CD4-positive, alpha-beta T cell (primary cell): ENCODE measurements around the gene DNAJC7. TPM values are rescaled to one million over a fixed set of nuclear protein-coding genes. Genes with fewer than 3 reads are reported as not detected.

Source experiments
- ATAC-seq: fragments of 200-7000 bp; cut with Tn5 transposase; one replicate; pipeline ENCODE4 v1.10.0; 2022; ENCODE audit warnings: mild to moderate bottlenecking; ENCODE audit not compliant: poor library complexity
- CTCF ChIA-PET: fragments of 350-600 bp; sonication (Branson Sonifier 250); formaldehyde crosslinking; loops from one replicate; lab custom pipeline; 2021; ENCODE audit warnings: antibody characterized with exemption, inconsistent platforms; lab: Charles Lee
- POLR2A ChIA-PET: fragments of 350-600 bp; sonication (Branson Sonifier 250); formaldehyde crosslinking; loops from one replicate; lab custom pipeline; 2021; ENCODE audit warnings: antibody characterized with exemption, inconsistent platforms; lab: Charles Lee
- DNase-seq, 14 experiments: peaks; one replicate each; pipeline ENCODE4 v3.0.0-alpha.2; 2013 to 2020; ENCODE audit warnings: mixed read lengths in 2 of 14
- H3K27ac ChIP-seq, 2 donors: one replicate each; pipeline versions ENCODE4 v1.5.1 to v1.7.0; 2013; ENCODE audit warnings: low read length in 2 of 2, low read depth in 1 of 2, mild to moderate bottlenecking in 1 of 2
- H3K27me3 ChIP-seq, 2 experiments: 1 replicate in 1 of 2; 2 replicates in 1 of 2; pipeline versions ENCODE4 v1.6.1 to v1.7.0; 2013; ENCODE audit warnings: low read length in 2 of 2, control low read depth in 1 of 2, mild to moderate bottlenecking in 1 of 2, moderate library complexity in 1 of 2; ENCODE audit not compliant: insufficient read depth in 2 of 2, control insufficient read depth in 1 of 2
- H3K36me3 ChIP-seq: one replicate; pipeline ENCODE4 v1.6.1; 2013; ENCODE audit warnings: low read length, control low read depth; ENCODE audit not compliant: insufficient read depth
- H3K4me1 ChIP-seq: one replicate; pipeline ENCODE4 v1.6.1; 2013; ENCODE audit warnings: low read length, control low read depth; ENCODE audit not compliant: insufficient read depth
- H3K4me3 ChIP-seq: one replicate; pipeline ENCODE4 v1.5.1; 2013; ENCODE audit warnings: mild to moderate bottlenecking, low read length, moderate library complexity
- H3K9me3 ChIP-seq, 2 experiments: 1 replicate in 1 of 2; 2 replicates in 1 of 2; pipeline versions ENCODE4 v1.6.1 to v1.7.0; 2013; ENCODE audit warnings: low read length in 2 of 2, mild to moderate bottlenecking in 2 of 2, control low read depth in 1 of 2, moderate library complexity in 1 of 2; ENCODE audit not compliant: control insufficient read depth in 1 of 2, insufficient read depth in 1 of 2
- H3K27ac Mint-ChIP-seq: one replicate; pipeline ENCODE4 v1.8.0; 2020; ENCODE audit warnings: mixed read lengths
- H3K27me3 Mint-ChIP-seq: one replicate; pipeline ENCODE4 v1.8.0; 2021; ENCODE audit warnings: mixed read lengths
- H3K36me3 Mint-ChIP-seq: one replicate; pipeline ENCODE4 v1.8.0; 2021; ENCODE audit warnings: low read depth, mixed read lengths
- H3K4me1 Mint-ChIP-seq: one replicate; pipeline ENCODE4 v1.8.0; 2021; ENCODE audit warnings: low read depth, mixed read lengths
- H3K4me3 Mint-ChIP-seq: one replicate; pipeline ENCODE4 v1.8.0; 2020; ENCODE audit warnings: mild to moderate bottlenecking, mixed read lengths
- H3K9me3 Mint-ChIP-seq: one replicate; pipeline ENCODE4 v1.8.0; 2020; ENCODE audit warnings: mixed read lengths
- CTCF ChIP-seq: fragments of 200-600 bp; IDR thresholded peaks from one replicate; pipeline ENCODE4 v1.8.0; 2022; ENCODE audit warnings: antibody characterized with exemption, mild to moderate bottlenecking
- intact Hi-C, 2 experiments: fragments of 100-400 bp; cut with DNase I in 1 of 2; cut with micrococcal nuclease in 1 of 2; formaldehyde crosslinking; loops; one replicate each; pipeline versions ENCODE4 v1.15.1 to v1.9.0; 2023 to 2025; cut with DNase I, micrococcal nuclease
- total RNA-seq, 174 experiments: library from RNA in 2 of 174; stranded (reverse) in 2 of 174; gene quantifications; one replicate each; pipeline ENCODE4 v1.2.3 and lab custom pipeline; 2021 to 2026

The DNAJC7 gene
- total RNA-seq, 2 experiments from 2014 or later = 117 to 140 TPM

GRCh38 chr17:41939693-41940090 is 77.5 kb downstream of the DNAJC7 start:
- Mint-ChIP-seq H3K27me3 (no peaks in the 10 kb centered on the region), H3K4me1 (no peaks in the 10 kb centered on the region), H3K27ac (no peak overlapping the region), H3K4me3 (no peak overlapping the region), H3K9me3 (no peaks in the 10 kb centered on the region), H3K36me3 (no peaks in the 10 kb centered on the region)
- no peak for DNase-seq
- TF ChIP-seq CTCF = no peak
- Histone ChIP-seq H3K4me1 (no peaks in the 10 kb centered on the region), H3K9me3 (no peaks in the 10 kb centered on the region), H3K36me3 (no peaks in the 10 kb centered on the region), H3K4me3 (no peak overlapping the region), H3K27ac (no peak overlapping the region), H3K27me3 (no peaks in the 10 kb centered on the region)
- ChIA-PET POLR2A (no interaction called here), CTCF (no interaction called here)
- ATAC-seq = no peak
- intact Hi-C loops = no loop called here

- DNase-seq (no peak), ATAC-seq (no peak)
- Histone ChIP-seq H3K36me3 (no peaks in the 10 kb centered on the region), H3K4me1 (no peaks in the 10 kb centered on the region), H3K4me3 (no peak overlapping the region), H3K27me3 (no peaks in the 10 kb centered on the region), H3K9me3 (no peaks in the 10 kb centered on the region), H3K27ac (no peak overlapping the region)
- ChIA-PET CTCF (no interaction called here), POLR2A (interaction anchor here (0.6 kb wide), 1 partner anchor 135 kb away, joined by 3 read pairs; no protein-coding TSS in a partner anchor)
- no peaks in the 10 kb centered on the region for H3K36me3 Mint-ChIP-seq
- H3K27me3 Mint-ChIP-seq = no peaks in the 10 kb centered on the region
- H3K9me3 Mint-ChIP-seq = no peaks in the 10 kb centered on the region
- H3K4me3 Mint-ChIP-seq = no peak overlapping the region
- intact Hi-C loops = no loop called here
- no peak for TF ChIP-seq CTCF
- H3K4me1 Mint-ChIP-seq = no peaks in the 10 kb centered on the region
- no peak overlapping the region for H3K27ac Mint-ChIP-seq
These were observed 78.1 kb downstream of the DNAJC7 start for GRCh38 chr17:41939044-41939692.

DNA sequence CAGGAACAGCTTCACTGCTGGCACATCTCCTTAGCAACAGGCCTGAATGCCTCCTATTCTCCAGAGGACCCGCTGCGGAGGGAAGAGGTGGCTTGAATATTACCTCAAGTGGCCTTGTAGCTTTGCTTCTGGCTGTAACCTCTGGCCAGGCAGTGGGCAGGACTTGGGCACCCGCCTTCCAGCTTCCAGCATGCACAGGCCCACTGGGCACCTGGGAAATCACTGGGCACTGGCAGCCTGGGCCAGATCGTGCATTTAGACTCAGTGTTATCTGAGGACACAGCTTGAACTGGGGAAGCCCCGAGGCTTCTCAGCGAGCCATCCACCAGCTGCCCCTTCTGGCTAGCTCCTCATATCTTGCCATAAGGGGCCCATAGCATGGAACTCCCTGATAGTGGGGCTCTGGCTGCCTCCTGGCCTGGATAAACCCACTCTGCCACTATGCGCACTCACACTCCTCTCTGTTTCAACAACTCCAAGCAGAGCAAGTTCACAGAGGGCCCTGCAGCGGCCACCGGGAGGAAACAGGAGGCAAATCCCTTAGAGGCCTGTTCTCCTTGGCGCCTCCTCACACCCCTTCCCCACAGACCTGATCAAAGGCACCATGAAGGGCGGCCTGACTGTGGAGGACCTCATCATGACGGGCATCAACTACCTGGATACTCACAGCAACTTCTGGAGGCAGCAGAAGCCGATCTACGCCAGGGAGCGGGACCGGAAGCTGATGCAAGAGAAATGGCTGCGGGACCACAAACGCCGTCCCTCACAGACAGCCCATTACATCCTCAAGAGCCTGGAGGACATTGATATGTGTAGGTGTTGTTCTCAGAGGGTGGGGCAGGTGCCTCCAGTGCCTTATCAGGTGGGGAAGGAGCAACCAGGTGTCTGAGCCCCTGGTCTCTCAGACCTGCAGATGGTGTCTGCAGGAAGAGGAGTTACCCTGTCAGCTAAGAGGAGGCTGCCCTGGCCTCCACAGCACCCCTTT is 79.0 kb downstream of the DNAJC7 start:
- ChIA-PET CTCF (no interaction called here), POLR2A (no interaction called here)
- Mint-ChIP-seq H3K27me3 (no peaks in the 10 kb centered on the region), H3K27ac (no peak overlapping the region), H3K36me3 (no peaks in the 10 kb centered on the region), H3K9me3 (no peaks in the 10 kb centered on the region), H3K4me3 (no peak overlapping the region), H3K4me1 (no peaks in the 10 kb centered on the region)
- no peak for ATAC-seq
- no peak for DNase-seq
- intact Hi-C loops = no loop called here
- Histone ChIP-seq H3K36me3 (no peaks in the 10 kb centered on the region), H3K4me3 (no peak overlapping the region), H3K9me3 (no peaks in the 10 kb centered on the region), H3K27me3 (no peaks in the 10 kb centered on the region), H3K4me1 (no peaks in the 10 kb centered on the region), H3K27ac (no peak overlapping the region)
- no peak for TF ChIP-seq CTCF
